HG03064 (cell line): ENCODE measurements around the gene ANKRD39.
A peak's percentile ranks its signal among the peaks of the same experiment; 100 is the strongest.
"Not testable (repeated sequence)": the region's sequence is repeated elsewhere in the genome, so short reads cannot be mapped to it uniquely, and the experiment has no call there.

ENCODE experiments used
- ATAC-seq: cut with Tn5 transposase; IDR thresholded peaks from one replicate; pipeline ENCODE4 v1.9.1; 2021; ENCODE audit warnings: low read depth; ENCODE audit not compliant: unreplicated experiment

Gene ANKRD39, protein sequence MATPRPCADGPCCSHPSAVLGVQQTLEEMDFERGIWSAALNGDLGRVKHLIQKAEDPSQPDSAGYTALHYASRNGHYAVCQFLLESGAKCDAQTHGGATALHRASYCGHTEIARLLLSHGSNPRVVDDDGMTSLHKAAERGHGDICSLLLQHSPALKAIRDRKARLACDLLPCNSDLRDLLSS

GRCh38 chr2:96857667-96858372, at the start of gene ANKRD39:
ANKRD39 (minus strand) TSS chr2:96858016; CDS start chr2:96857987, 29 bp downstream.
- peak; percentile 87 for ATAC-seq

DNA sequence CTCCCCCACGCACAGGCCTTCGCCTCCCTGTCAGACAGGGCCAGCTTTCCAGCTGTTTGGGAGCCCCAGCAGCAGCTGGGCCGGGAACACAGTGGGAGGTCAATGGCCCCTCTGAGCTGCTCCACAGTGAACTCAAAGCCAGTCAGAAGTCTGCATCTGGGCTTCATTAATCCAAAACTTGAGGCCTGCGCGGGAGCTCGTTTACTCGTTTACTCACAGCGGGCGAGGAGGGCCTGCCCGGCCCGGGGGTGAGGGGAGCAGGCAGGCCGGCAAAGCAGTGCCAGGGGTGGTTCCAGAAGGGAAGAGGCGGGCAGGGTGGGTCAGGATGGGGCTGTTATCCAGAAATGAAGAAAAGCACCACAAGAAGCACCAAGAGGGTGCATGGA, 48.9 kb upstream of the ANKRD39 start:
- no peak for ATAC-seq

- no peak for ATAC-seq
Observed at GRCh38 chr2:96903815-96904214, 46.0 kb upstream of the ANKRD39 start.

GRCh38 chr2:96903318-96903717, 45.5 kb upstream of the ANKRD39 start:
- no peak for ATAC-seq

- no peak for ATAC-seq
Observed at GRCh38 chr2:96900237-96900636, 42.4 kb upstream of the ANKRD39 start.

GRCh38 chr2:96899413-96899741, 41.6 kb upstream of the ANKRD39 start:
- ATAC-seq = no peak

DNA sequence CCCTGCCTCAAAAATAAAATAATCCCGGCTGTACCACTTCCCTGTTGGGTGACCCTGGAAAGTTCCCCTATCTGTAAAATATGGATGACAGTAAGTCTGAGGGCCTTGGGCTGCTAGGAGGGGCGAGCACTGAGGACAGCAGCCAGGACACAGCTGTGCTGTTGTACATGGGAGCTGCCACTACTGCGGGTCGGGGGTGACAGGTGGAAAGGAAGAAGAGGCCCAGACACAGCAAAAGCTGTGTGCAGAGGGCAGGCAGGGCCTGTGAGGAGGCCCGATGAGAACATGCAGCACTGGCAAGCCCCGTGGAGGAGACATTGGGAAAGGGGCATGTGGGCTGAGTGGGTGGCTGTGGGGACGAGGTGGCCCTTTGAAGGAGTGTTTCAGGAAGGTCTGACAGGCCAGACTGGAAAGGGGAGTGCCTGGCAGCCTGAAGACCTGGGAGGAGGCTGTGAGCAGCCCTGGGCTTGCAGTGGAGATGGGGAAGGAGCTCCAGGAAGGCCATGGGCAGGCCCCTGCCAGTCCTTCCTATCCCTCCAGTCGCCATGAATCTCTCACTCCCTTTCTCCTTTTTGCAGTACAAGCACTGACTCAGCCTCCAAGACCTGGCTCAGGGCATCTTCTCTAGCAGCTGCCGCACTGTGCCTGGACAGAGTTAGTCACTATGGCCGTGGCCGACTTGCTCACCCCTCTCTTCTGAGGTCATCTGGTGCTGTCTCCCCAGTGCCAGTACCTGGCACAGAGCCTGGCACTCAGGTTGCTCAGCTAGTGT, 41.0 kb upstream of the ANKRD39 start:
- ATAC-seq = no peak

DNA sequence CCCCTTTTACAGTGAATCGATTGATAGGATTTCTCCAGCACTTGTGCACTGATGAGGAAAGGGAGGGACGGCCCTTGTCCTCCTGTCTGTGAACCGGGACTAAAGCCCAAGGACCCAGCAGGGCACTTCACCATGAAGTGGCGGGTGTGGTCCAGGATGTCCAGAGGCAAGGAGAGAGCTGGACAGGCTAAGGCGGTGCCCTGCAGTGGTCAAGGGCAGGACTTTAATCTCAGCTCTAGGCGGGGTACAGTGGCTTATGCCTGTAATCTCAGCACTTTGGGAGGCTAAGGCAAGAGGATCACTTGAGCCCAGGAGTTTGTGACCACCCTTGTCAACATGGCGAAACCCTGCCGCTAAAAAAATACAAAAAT, 40.3 kb upstream of the ANKRD39 start:
- ATAC-seq = no peak

- no peak for ATAC-seq
Observed at GRCh38 chr2:96897491-96898134, 39.8 kb upstream of the ANKRD39 start.

DNA sequence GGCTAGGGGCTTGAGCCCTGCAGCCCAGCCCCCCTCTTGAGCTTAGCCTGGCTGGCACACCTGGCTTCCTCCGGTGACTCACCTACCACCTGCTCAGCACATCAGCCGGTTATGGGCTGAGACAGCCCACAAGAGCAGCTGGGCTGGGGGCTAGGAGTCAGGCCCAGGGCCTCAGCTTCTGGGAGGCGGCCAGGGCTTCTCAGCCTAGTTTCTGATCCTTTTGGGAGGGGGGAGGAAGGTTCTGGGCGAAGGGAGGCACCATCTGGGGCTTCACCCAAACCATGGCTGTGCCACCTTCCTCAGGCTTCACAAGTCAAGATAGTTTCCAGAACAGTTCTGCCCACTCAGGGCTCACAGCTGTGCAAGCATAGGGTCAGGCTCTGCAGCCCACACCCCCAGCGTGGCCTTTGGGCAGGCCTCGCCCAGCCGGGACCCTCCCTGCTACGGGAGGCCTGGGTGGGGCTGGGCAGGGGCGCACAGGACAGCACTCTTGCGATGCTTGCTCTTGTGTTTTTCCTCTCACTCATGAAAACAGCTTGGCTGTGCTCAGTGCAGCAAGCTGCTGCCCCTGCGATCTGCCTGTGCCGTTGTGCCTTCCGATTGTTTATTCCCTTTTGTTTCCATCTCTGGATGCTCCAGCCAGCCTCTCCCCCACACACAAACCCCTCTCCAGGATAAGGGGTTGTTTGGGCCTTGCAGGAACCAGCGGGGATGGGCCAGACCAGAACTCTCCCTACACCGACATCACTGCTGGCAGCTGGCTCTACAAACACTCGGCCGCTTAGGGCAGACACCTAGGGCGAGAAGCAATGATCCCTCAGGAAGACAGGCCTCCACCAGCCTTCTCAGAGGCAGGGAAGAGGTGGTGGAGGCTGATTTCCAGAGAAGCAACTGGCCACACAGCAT, 38.2 kb upstream of the ANKRD39 start:
- no peak for ATAC-seq

DNA sequence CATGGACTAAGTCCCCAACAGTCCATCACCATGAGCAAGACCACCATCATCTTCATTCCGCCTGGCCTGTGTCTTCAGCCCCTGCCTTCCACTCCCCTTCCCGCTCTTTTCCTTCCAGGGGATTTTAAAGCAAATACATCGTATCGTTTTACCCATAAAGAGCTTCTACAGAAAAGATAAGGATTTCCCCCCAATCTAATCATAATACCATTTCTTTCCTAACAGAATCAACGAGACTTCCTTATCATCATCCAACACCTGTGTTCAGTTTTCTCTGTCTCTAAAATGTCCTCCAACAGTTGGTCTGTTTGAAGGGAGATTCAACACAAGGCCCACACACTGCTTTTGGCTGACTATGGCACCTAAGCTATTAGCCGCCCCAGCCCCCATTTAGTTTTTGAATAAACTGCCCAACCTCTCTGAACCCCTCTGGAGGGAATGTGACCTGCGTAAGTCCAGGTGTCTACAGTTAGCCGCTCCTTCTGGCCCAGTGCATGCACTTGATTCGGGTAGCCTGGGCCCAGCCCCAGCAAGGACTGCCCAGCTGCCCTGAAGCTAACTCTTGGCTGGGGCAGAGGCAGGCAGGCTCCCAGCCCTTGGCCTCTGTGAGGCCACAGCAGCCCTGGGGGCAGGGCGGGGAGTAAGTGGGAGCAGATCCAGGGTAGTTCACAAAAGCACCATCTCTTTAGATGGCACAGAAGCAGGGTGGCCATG, 37.4 kb upstream of the ANKRD39 start:
- no peak for ATAC-seq

DNA sequence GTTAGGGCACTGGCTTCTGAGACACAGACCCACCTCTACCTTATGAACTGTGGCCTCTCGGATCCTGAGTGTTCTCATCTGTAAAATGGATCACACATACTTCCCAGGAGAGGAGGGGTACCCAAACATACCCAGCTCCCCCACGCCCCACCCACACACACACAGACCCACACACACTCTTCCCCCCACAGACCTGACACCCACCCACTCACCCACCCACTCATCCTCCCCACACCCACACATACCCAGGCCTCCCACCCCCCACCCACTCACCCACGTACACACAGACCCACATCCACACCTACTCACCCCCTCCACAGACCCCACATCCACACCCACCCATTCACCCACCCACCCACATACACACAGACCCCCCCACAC, 36.3 kb upstream of the ANKRD39 start:
- no peak for ATAC-seq

DNA sequence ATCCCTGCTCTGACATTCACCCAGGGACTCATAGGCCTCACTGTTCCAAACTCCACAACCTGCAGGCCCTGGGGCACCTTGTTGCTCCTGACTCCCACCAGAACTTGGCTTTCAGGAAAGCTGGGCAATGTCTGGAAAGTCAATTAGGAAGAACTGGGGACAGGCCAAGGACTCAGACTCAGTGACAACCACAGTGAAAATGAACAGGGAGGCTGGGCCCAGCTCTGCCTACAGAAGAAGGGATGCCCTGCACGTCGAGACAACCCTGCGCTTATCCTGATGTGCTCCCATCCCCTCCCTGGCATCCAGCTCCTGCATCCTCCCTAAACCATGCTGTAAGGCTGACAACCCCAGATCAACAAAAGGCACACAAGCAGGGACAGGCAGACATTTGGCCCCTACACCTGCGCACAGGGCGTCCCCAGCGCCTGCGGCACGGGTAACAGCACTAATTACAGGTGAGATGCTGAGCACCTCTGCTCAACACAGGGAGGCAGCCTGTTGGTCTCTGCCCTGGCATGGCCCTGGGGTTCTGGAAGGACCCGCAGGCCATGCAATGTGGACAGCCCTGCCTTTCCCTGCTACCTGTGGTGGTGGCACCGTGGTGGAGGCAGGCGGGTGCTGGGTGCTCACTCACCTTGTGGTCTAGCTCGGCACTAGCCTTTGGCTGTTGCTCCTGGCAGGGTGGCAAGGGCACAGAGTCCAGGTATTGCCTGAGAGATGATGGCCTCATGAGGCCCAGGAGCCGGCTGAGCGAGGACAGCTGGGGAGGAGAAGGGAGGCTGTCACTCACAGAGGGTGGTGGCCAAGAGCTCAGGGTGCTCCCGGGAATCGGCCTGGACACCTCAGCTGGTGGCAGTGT, 35.7 kb upstream of the ANKRD39 start:
- no peak for ATAC-seq

DNA sequence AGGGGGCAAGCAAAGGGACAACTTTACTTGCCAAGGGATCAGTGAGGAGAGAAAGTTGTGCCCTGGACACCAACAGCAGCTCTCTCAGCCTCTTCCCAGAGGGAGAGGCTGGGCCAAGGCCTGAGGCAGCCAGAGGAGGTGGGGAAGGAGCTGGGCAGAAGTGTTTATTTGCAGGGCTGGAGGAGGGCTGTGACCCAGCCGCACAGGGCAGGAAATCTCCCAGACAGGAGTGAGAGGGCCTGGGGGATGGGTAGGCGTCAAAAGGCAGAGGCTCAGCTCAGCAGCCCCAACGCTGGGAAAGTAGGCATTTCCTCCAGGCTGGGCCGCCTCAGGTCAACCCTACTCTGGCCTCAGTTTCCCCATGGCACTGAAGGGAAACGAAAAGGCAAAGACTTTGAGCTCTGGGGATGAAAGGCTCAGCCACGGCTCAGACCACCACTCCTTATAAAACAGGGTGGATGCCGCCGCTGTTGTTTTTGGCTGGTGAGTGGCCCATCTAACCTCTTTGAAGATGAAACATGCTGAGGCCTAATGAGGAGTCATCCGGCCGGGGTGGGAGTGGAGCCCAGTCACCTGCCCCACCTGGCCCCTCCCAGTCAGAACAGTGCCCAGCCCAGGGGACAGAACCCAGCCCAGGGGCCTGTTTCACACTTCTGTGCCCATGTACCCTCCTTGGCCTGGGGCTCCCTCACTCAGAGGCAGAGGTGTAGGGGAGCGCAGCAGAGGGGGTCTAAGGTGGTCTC, 33.9 kb upstream of the ANKRD39 start:
- no peak for ATAC-seq

- ATAC-seq = no peak
Observed at GRCh38 chr2:96890726-96891385, 33.0 kb upstream of the ANKRD39 start.

DNA sequence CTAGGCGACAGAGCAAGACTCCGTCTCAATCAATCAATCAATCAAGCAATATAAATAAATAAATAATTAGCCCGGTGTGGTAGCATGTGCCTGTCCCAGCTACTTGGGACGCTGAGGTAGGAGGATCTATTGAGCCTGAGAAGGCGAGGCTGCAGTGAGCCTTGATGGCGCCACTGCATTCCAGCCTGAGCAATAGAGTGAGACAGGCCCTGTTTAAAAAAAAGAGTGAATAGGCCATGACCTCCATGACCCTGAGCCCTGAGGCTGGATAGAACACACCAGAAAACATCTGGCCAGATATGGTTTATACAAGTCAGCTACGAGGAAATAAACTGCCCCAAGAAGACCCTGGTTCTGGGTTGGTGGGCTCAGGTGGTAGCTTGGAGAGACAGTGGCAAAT, 32.4 kb upstream of the ANKRD39 start:
- ATAC-seq = no peak

DNA sequence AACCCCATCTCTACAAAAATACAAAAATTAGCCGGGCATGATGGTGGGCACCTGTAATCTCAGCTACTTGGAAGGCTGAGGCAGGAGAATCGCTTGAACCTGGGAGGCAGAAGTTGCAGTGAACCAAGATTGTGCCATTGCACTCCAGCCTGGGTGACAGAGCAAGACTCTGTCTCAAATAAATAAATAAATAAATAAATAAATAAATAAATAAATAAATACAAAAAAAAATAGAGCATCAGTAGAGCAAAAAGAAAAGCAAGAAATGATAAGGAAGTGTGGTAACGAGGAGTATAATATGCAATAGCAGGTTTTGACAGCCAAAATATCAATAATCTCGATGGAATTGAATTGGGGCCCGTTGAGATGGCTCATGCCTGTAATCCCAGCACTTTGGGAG, 31.7 kb upstream of the ANKRD39 start:
- ATAC-seq = not testable (repeated sequence)
